Ectodermal cell (in vitro differentiated cells): ENCODE data around the gene CPED1.
"Not testable (repeated sequence)": the region's sequence is repeated elsewhere in the genome, so short reads cannot be mapped to it uniquely, and the experiment has no call there.

Experiments
- H3K27ac ChIP-seq: 2 replicates; pipeline ENCODE4 v1.7.0; 2013; ENCODE audit warnings: mild to moderate bottlenecking, low read depth, low read length; ENCODE audit not compliant: insufficient read depth, poor library complexity, severe bottlenecking
- H3K27me3 ChIP-seq: 2 replicates; pipeline ENCODE4 v1.7.0; 2013; ENCODE audit warnings: mild to moderate bottlenecking, low read length; ENCODE audit not compliant: insufficient read depth, control insufficient read depth, poor library complexity, severe bottlenecking
- H3K36me3 ChIP-seq: one replicate; pipeline ENCODE4 v1.7.0; 2013; ENCODE audit warnings: low read length; ENCODE audit not compliant: control insufficient read depth, insufficient read depth
- H3K4me1 ChIP-seq: one replicate; pipeline ENCODE4 v1.7.0; 2013; ENCODE audit warnings: low read length; ENCODE audit not compliant: control insufficient read depth, insufficient read depth
- H3K4me3 ChIP-seq: 2 replicates; pipeline ENCODE4 v1.7.0; 2013; ENCODE audit warnings: low read depth, low read length, control low read depth; ENCODE audit not compliant: insufficient read depth
- H3K9me3 ChIP-seq: 2 replicates; pipeline ENCODE4 v1.7.0; 2013; ENCODE audit warnings: mild to moderate bottlenecking, low read length, moderate library complexity; ENCODE audit not compliant: control insufficient read depth
- WGBS, 2 experiments: methylation state at CpG; one replicate each; pipeline ENCODE4 v1.1.7; 2013; ENCODE audit warnings: missing lambda C conversion rate in 2 of 2; 5-methylcytosine and 5-hydroxymethylcytosine counted together

CPED1 gene

GRCh38 chr7:121282129-121282528, 293.6 kb downstream of the CPED1 start:
- Histone ChIP-seq H3K27me3 (no peaks in the 10 kb centered on the region), H3K36me3 (no peaks in the 10 kb centered on the region), H3K27ac (no peak overlapping the region), H3K9me3 (no peaks in the 10 kb centered on the region), H3K4me1 (no peaks in the 10 kb centered on the region), H3K4me3 (no peak overlapping the region)
- WGBS, 2 experiments: 80 to 82% methylated on average over 2 to 3 of the region's 3 CpGs

DNA sequence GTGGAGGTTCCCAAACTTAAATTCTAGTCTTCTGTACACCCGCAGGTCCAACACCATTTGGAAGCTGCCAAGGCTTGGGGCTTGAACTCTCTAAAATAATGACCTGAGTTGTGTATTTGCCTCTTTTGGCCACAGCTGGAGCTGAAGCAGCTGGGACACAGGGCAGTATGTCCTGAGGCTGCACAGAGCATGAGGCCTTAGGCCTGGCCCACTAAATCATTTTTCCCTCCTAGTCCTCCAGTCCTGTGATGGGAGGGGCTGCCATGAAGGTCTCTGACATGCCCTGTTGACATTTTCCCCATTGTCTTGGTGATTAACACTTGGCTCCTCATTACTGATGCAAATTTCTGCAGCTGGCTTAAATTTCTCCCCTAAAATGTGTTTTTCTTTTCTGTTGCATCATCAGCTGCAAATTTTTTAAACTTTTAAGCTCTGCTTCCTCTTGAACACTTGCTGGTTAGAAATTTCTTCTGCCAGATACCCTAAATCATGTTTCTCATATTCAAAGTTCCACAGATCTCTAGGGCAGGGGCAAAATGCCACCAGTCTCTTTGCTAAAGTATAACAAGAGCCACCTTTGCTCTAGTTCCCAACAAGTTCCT, 296.7 kb downstream of the CPED1 start:
- H3K9me3 ChIP-seq: no peaks in the 10 kb centered on the region
- no peaks in the 10 kb centered on the region for H3K4me1 ChIP-seq
- 90 to 91% methylated on average over 1 of the region's 1 CpG for WGBS, 2 experiments
- no peak overlapping the region for H3K4me3 ChIP-seq
- no peaks in the 10 kb centered on the region for H3K27me3 ChIP-seq
- H3K27ac ChIP-seq: no peak overlapping the region
- no peaks in the 10 kb centered on the region for H3K36me3 ChIP-seq

- 88 to 92% methylated on average over 2 of the region's 2 CpGs for WGBS, 2 experiments
- Histone ChIP-seq H3K4me3 (no peak overlapping the region), H3K36me3 (no peaks in the 10 kb centered on the region), H3K9me3 (no peaks in the 10 kb centered on the region), H3K4me1 (no peaks in the 10 kb centered on the region), H3K27me3 (no peaks in the 10 kb centered on the region), H3K27ac (no peak overlapping the region)
Observed at GRCh38 chr7:121286186-121286585, 297.7 kb downstream of the CPED1 start.

DNA sequence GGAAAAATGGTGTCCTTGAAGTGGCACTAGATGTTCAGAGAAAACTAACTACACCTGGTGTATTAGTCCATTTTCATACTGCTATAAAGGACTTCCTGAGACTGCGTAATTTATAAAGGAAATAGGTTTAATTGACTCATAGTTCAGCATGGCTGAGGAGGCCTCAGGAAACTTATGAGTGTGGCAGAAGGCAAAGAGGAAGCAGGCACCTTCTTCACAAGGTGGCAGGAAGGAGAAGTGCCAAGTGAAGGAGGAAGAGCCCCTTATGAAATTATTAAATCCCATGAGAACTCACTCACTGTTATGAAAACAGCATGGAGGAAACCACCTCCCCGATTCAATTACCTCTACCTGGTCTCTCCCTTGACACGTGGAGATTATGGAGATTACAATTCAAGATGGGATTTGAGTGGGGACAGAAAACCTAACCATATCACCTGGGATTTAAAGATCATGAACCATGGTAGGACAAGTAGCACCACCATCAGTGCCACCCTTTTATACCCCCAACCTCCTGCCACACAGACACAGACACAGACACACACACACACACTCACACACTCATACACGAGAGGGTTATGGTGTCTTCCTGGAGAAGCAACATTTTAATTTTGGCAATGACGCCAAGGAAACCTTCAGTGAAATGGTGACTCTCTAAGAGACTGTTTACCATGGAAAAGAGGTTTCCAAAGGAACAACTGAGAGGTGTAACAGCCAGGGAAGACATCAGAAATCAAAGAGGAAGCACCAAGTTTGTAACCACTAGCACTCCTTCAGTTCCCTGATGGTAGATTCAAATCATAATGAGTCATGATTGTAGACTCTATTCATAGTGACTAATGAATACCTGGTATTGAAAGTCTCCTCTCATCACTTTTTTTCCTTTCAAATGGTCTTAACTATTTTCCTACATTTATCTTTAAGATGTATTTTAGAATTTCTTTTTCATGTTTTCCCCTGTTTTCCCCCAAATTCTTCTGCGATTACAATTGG, 298.5 kb downstream of the CPED1 start:
- Histone ChIP-seq H3K4me3 (no peak overlapping the region), H3K9me3 (no peaks in the 10 kb centered on the region), H3K27me3 (no peaks in the 10 kb centered on the region), H3K36me3 (no peaks in the 10 kb centered on the region), H3K4me1 (no peaks in the 10 kb centered on the region), H3K27ac (no peak overlapping the region)
- WGBS, 2 experiments: 97% methylated on average over 4 to 6 of the region's 6 CpGs

DNA sequence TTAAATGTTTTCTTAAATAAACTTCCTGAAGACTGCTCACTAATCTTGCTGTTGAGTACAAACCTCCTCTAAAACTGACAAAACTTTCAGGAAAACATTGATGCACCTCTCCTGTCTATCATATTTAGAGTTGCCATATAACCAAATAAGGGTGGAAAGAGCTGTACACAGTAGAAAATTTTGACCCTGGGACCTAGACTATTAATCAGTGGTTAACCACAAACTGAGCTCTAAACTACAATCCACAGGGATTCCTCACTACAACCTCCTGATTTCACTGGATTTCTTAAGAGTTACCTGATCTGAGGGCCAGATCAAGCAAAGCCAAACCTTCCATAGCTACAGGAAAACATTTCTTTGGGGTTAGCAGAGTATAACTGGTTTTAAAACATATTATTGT, 300.4 kb downstream of the CPED1 start:
- no peaks in the 10 kb centered on the region for H3K27me3 ChIP-seq
- no peaks in the 10 kb centered on the region for H3K4me1 ChIP-seq
- no peaks in the 10 kb centered on the region for H3K9me3 ChIP-seq
- H3K4me3 ChIP-seq: no peak overlapping the region
- H3K36me3 ChIP-seq: no peaks in the 10 kb centered on the region
- H3K27ac ChIP-seq: no peak overlapping the region

DNA sequence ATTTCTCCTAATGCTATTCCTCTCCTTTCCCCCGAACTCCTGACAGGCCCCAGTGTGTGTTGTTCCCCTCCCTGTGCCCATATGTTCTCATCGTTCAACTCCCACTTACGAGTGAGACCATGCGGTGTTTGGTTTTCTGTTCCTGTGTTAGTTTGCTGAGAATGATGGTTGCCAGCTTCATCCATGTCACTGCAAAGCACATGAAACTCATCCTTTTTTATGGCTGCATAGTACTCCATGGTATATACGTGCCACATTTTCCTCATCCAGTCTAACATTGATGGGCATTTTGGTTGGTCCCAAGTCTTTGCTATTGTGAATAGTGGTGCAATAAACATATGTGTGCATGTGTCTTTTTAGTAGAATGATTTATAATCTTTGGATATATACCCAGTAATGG, 301.4 kb downstream of the CPED1 start:
- not testable (repeated sequence) for H3K27ac ChIP-seq, H3K9me3 ChIP-seq, H3K4me3 ChIP-seq, H3K36me3 ChIP-seq, H3K4me1 ChIP-seq, H3K27me3 ChIP-seq
- WGBS, 2 experiments: 86 to 89% methylated on average over 5 of the region's 5 CpGs

GRCh38 chr7:121294448-121294992, 306.0 kb downstream of the CPED1 start:
- H3K27me3 ChIP-seq: no peaks in the 10 kb centered on the region
- WGBS, 2 experiments: 92 to 95% methylated on average over 1 to 2 of the region's 2 CpGs
- H3K27ac ChIP-seq: no peak overlapping the region
- no peaks in the 10 kb centered on the region for H3K36me3 ChIP-seq
- no peaks in the 10 kb centered on the region for H3K9me3 ChIP-seq
- no peak overlapping the region for H3K4me3 ChIP-seq
- no peaks in the 10 kb centered on the region for H3K4me1 ChIP-seq

DNA sequence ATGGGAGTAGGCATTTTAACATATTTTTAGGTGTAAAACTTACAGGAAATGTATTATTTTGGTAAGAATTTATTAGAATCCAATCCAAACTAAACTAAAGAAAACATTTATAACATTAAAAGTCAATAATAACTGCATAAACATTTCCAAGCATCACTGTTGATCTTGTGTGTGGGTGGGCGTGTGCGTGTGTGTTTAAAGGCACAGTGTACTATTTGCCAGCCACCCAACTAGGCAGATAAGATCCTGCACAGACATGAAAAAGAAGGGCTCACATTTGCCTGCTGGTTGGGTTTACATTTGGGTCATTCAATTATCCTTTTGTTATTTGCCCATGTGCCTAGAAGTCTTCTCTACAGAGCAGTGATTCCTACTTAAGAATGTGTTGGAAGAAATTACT, 309.3 kb downstream of the CPED1 start:
- H3K9me3 ChIP-seq: no peaks in the 10 kb centered on the region
- H3K4me1 ChIP-seq: no peaks in the 10 kb centered on the region
- H3K27me3 ChIP-seq: no peaks in the 10 kb centered on the region
- H3K4me3 ChIP-seq: no peak overlapping the region
- H3K27ac ChIP-seq: no peak overlapping the region
- H3K36me3 ChIP-seq: no peaks in the 10 kb centered on the region
- 79 to 88% methylated on average over 2 of the region's 2 CpGs for WGBS, 2 experiments

DNA sequence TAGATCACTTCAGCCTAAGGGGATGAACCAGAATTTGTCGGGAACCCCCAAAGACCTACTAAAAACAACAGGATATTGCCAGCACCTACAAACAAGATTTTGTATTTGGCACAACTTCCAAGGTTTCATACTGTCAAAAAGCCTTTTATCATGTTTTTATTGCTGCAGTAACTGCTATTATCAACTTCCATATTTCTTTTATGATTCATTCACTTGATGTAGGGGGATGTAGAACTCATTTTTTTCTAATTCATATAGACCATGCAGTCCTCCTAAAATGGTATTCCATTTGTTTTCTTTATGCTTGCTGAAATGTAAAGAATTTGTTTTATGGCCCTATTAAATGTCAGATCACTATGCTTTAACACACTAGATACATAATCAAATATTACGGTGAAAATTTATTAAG, 310.3 kb downstream of the CPED1 start:
- Histone ChIP-seq H3K36me3 (no peaks in the 10 kb centered on the region), H3K27me3 (no peaks in the 10 kb centered on the region), H3K4me1 (no peaks in the 10 kb centered on the region), H3K4me3 (no peak overlapping the region), H3K9me3 (no peaks in the 10 kb centered on the region), H3K27ac (no peak overlapping the region)
- WGBS, 2 experiments: 87 to 94% methylated on average over 1 of the region's 2 CpGs

- Histone ChIP-seq H3K4me1 (peaks cover 4% of the 10 kb centered on the region), H3K27me3 (no peaks in the 10 kb centered on the region), H3K36me3 (no peaks in the 10 kb centered on the region), H3K27ac (no peak overlapping the region), H3K9me3 (no peaks in the 10 kb centered on the region), H3K4me3 (no peak overlapping the region)
- WGBS, 2 experiments: 88 to 96% methylated on average over 1 to 2 of the region's 2 CpGs
Observed at GRCh38 chr7:121300685-121301420, 312.3 kb downstream of the CPED1 start.
